ENCODE data around the gene SPR. TPM values are rescaled to one million over a fixed set of nuclear protein-coding genes. Genes with fewer than 3 reads are reported as not detected.
"Not testable (repeated sequence)": the region's sequence is repeated elsewhere in the genome, so short reads cannot be mapped to it uniquely, and the experiment has no call there.

The SPR gene
- total and polyA plus RNA-seq, 11 donors, result 24.3 to 64.7 (median 39.4) TPM

DNA sequence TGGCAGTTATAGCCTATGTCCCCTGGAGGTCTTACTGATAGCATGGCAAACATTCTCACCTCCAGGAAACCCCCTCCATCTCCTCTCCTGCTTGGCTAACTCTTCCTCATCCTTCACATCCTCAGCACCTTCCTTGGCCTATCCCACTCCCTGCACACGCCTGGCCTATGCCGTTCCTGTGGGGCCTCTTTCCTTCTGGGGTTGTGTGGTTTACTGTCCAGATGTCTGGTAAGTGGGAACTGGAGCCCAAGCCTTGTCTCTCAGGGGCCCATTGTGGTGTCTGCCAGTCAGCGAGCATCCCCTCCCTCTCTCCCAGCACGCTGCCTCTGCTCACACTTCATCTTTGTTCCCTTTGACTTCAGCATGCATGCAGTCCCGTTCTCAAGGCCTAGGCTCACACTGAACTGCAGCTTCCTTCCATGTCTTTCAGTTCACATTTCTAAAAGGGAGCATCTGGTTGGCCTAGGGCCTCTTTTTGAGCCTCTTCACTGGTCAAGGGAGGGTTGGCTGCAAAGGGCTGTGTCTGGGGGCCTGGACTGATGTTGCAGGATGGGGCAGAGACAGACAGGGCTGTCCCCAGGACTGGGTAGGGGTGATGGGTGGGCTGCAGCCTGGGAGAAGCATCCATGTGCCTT lies 13.1 kb downstream of the SPR start:
- ATAC-seq (no peak), DNase-seq (no peak)
- H3K27me3 ChIP-seq, result peaks cover 0 to 52% (median 6%) of the 10 kb centered on the region in 9 donors
- H3K27ac ChIP-seq, result no peak overlapping the region
- peaks cover 0 to 11% (median 8%) of the 10 kb centered on the region in 12 donors for H3K4me1 ChIP-seq
- H3K4me3 ChIP-seq, result no peak overlapping the region
- 82 to 88% (median 84%) methylated on average over 5 of the region's 5 CpGs for WGBS, 4 donors
- no peak for TF ChIP-seq POLR2A (IDR thresholded peaks at IDR 0.05)
- intact Hi-C loops (cut with DNase I), result no loop called here
- H3K36me3 ChIP-seq, result no peaks in the 10 kb centered on the region
- H3K9me3 ChIP-seq, result no peaks in the 10 kb centered on the region

DNA sequence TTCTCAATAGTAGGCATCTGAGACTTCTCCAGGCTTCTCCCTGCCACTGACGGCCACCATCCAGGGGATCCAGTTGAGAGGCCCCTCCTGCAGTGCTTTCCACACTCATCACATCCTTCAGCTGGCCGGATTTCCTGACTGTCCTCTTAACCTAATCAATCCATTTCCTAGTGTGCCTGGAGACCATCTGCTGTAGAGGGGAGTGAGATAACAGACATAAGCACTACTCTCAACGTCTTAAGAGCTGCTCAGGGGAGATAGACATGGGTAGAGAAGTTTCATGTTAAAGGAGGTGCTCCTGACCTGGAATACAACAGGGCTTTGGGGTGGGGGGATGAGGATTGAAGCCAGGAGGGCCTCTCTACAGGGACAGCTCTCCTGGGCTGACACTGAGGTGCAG lies 14.2 kb downstream of the SPR start:
- intact Hi-C loops (cut with DNase I), result no loop called here
- WGBS, 4 donors, result 39 to 57% (median 48%) methylated on average over 3 of the region's 3 CpGs

DNA sequence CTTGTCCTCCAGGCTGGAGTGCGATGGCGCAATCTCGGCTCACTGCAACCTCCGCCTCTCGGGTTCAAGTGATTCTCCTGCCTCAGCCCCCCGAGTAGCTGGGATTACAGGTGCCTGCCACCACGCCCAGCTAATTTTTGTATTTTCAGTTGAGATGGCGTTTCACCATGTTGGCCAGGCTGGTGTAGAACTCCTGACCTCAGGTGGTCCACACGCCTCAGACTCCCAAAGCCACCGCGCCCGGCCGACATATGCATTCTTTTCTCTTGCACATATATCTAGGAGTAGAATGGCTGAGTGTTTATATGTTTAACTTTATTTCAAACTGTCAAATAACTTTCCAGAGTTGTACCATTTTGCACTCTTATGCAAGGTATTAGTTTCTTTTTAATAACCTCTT lies 20.2 kb downstream of the SPR start:
- H3K4me1 ChIP-seq; H3K27ac ChIP-seq; H3K9me3 ChIP-seq; H3K36me3 ChIP-seq; intact Hi-C loops (cut with DNase I); DNase-seq; H3K4me3 ChIP-seq; ATAC-seq: not testable (repeated sequence)
- H3K27me3 ChIP-seq, result peaks cover 11 to 96% (median 53%) of the 10 kb centered on the region in 9 donors
- 87 to 92% (median 89%) methylated on average over 13 of the region's 13 CpGs for WGBS, 4 donors

More for the DNA sequence above, 14.2 kb downstream of the SPR start:
- no peak for ATAC-seq
- H3K27ac ChIP-seq, result no peak overlapping the region
- H3K9me3 ChIP-seq, result no peaks in the 10 kb centered on the region
- peaks cover 0 to under 1% (median 0%) of the 10 kb centered on the region in 12 donors for H3K4me1 ChIP-seq
- H3K36me3 ChIP-seq, result no peaks in the 10 kb centered on the region
- TF ChIP-seq, protein P1, sequence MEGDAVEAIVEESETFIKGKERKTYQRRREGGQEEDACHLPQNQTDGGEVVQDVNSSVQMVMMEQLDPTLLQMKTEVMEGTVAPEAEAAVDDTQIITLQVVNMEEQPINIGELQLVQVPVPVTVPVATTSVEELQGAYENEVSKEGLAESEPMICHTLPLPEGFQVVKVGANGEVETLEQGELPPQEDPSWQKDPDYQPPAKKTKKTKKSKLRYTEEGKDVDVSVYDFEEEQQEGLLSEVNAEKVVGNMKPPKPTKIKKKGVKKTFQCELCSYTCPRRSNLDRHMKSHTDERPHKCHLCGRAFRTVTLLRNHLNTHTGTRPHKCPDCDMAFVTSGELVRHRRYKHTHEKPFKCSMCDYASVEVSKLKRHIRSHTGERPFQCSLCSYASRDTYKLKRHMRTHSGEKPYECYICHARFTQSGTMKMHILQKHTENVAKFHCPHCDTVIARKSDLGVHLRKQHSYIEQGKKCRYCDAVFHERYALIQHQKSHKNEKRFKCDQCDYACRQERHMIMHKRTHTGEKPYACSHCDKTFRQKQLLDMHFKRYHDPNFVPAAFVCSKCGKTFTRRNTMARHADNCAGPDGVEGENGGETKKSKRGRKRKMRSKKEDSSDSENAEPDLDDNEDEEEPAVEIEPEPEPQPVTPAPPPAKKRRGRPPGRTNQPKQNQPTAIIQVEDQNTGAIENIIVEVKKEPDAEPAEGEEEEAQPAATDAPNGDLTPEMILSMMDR (IDR thresholded peaks at IDR 0.05), result no peak
- no peak for TF ChIP-seq POLR2A (IDR thresholded peaks at IDR 0.05)
- no peak overlapping the region for H3K4me3 ChIP-seq
- no peak for DNase-seq
- peaks cover 0 to 59% (median 14%) of the 10 kb centered on the region in 9 donors for H3K27me3 ChIP-seq

DNA sequence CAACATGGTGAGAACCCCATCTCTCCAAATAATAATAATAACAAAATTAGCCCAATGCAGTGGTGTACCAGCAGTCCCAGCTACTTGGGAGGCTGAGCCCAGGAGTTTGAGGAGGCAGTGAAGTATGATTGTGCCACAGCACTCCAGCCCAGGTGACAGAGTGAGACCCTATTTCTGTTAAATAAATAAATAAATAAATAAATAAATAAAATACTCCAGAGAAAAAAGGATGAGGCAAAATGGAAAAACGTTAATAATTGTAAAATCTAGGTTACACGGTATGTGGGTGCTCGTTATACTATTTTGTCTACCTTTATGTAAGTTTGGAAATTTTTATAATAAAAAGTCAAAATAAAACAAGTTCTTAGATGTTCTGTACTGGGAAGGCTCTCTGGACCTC lies 21.5 kb downstream of the SPR start:
- no peak overlapping the region for H3K27ac ChIP-seq
- TF ChIP-seq, protein P1 (IDR thresholded peaks at IDR 0.05), result no peak
- no peak for TF ChIP-seq POLR2A (IDR thresholded peaks at IDR 0.05)
- H3K36me3 ChIP-seq, result no peaks in the 10 kb centered on the region
- H3K9me3 ChIP-seq, result no peaks in the 10 kb centered on the region
- ATAC-seq (no peak), DNase-seq (no peak)
- peaks cover 18 to 99% (median 67%) of the 10 kb centered on the region in 9 donors for H3K27me3 ChIP-seq
- H3K4me1 ChIP-seq, result no peaks in the 10 kb centered on the region
- H3K4me3 ChIP-seq, result no peak overlapping the region
- 81 to 89% (median 85%) methylated on average over 3 of the region's 3 CpGs for WGBS, 4 donors
- intact Hi-C loops (cut with DNase I), result no loop called here

DNA sequence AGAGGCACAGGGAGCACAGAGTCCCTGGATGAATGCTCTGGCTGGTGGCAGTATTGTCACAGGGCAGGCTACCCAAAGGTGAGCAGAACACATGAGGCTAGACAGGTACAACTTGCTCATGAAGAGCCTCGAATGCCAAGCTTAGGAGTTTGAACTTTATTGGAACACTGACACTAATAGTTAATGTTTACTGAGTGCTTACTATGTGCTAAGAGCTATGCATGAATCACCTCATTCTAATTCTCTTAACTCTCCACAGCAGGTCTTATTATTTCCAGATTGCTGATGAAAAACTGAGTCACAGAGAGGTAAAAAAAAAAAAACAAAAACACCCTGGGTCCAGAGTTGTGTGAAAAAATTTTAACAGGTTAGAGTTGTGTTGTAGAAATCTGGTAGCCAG lies 24.0 kb downstream of the SPR start:
- Histone ChIP-seq H3K36me3 (no peaks in the 10 kb centered on the region), H3K27ac (no peak overlapping the region), H3K9me3 (no peaks in the 10 kb centered on the region), H3K27me3 (peaks cover 43 to 100% (median 80%) of the 10 kb centered on the region in 9 donors), H3K4me3 (no peak overlapping the region), H3K4me1 (peaks cover 0 to 18% (median 12%) of the 10 kb centered on the region in 12 donors)
- no peak for ATAC-seq
- 42 to 100% (median 54%) methylated on average over 1 of the region's 1 CpG for WGBS, 4 donors
- intact Hi-C loops (cut with DNase I), result no loop called here
- TF ChIP-seq, protein P1 (IDR thresholded peaks at IDR 0.05), result no peak
- no peak for TF ChIP-seq POLR2A (IDR thresholded peaks at IDR 0.05)
- no peak for DNase-seq

All from heart left ventricle (tissue), 16 donors.